Endometrial microvascular endothelial cells (primary cell): ENCODE data around the gene MEMO1. TPM values are rescaled to one million over a fixed set of nuclear protein-coding genes. Genes with fewer than 3 reads are reported as not detected.
"Not testable (repeated sequence)": the region's sequence is repeated elsewhere in the genome, so short reads cannot be mapped to it uniquely, and the experiment has no call there.

ENCODE experiments used
- in situ Hi-C: cut with HindIII; loops from 2 replicates; pipeline ENCODE4 v1.10.0; 2017; ENCODE audit warnings: low sequenced_read_pairs, low pct_unique_long_range_greater_than_20kb; ENCODE audit errors: inconsistent ontology term
- total RNA-seq: library from RNA; depleted of rRNA; stranded (reverse); fragments of >200 nt; gene quantifications from one replicate; pipeline ENCODE4 v1.2.3, GENCODE V29; 2015; ENCODE audit errors: inconsistent ontology term

MEMO1 gene
- total RNA-seq, 1 donor from 2014 or later = 77.0 TPM

DNA sequence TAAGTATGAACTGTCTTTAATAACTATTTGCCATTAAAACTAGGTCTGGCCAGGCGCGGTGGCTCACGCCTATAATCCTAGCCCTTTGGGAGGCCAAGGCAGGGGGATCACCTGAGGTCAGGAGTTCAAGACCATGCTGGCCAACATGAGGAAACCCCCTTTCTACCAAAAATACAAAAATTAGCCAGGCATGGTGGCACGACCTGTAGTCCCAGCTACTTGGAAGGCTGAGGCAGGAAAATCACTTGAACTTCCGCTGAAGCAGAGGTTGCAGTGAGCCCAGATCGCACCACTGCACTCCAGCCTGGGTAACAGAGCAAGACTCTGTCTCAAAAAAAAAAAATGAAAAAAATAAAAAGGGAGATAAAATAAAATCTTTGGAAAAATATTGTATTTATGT, 44.4 kb downstream of the MEMO1 start:
- in situ Hi-C loops = not testable (repeated sequence)

DNA sequence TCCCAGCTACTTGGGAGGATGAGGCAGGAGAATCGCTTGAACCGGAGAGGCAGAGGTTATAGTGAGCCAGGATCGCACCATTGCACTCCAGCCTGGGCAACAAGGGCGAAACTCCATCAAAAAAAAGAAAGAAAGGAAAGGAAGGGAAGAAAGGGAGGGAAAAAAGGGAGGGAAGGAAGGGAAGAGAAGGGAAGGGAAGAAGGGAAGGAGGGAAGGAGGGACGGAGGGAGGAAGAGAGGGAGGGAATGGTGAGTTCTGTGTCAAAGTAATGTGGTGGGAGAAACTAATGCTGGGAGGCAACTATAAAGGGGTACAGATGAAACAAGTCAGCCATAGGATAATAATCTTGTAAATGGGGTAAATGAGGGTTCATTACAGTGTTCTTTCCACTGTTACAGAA, 45.7 kb downstream of the MEMO1 start:
- in situ Hi-C loops = no loop called here

- in situ Hi-C loops = no loop called here
Measured at GRCh38 chr2:31962757-31963361, 47.9 kb downstream of the MEMO1 start.

DNA sequence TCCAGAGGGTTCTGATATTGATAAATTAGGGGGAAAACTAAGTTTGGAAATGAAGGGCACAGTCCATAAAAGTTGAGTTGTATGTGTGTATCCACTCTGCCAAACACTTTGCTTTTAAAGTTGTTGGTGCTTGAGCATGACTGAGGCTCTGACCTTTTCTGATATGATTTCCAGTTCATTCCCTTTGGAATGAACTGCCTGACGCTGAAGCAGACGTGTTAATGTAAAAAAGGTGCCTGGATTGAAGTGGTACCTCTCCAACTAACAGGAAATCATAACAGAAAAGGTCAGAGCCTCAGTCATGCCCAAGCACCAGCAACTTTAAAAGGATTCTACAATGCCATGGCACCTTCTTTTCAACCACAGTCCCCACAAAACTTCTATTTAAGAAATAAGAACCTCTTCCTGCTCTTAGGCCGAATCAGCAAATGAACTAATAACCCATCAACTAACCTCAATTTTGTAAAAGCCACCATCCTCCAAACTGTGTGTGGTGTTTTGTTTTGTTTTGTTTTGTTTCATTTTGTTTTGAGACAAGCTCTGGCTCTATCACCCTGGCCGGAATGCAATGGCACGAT, 52.6 kb downstream of the MEMO1 start:
- in situ Hi-C loops = no loop called here

GRCh38 chr2:31957354-31958139, 53.3 kb downstream of the MEMO1 start:
- in situ Hi-C loops = no loop called here

DNA sequence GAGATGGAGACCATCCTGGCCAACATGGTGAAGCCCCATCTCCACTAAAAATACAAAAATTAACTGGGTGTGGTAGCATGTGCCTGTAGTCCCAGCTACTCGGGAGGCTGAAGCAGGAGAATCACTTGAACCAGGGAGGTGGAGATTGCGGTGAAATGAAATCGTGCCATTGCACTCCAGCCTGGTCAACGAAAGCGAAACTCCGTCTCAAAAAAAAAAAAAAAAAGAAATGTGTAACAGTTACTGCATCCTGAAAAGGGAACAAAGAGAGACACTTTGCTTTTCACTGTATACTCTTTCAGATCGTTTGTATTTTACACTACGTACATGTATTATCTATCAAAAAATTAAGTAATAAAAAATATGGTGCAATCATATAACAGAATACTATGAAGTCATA, 53.9 kb downstream of the MEMO1 start:
- in situ Hi-C loops = not testable (repeated sequence)

- in situ Hi-C loops = no loop called here
Measured at GRCh38 chr2:31956312-31956711, 54.5 kb downstream of the MEMO1 start.

DNA sequence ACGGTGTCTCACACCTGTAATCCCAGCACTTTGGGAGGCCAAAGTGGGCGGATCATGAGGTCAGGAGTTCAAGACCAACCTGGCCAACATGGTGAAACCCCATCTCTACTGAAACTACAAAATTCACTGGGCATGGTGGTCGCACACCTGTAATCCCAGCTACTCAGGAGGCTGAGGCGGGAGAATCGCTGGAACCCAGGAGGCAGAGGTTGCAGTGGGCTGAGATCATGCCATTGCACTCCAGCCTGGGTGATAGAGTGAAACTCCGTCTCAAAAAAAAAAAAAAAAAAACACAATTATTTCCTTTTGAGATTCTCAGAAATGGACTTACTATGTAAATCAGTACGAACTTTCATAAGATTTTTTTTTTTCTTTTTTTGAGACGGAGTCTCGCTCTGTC, 57.7 kb downstream of the MEMO1 start:
- in situ Hi-C loops = not testable (repeated sequence)

- in situ Hi-C loops = no loop called here
Measured at GRCh38 chr2:31950946-31951562, 59.8 kb downstream of the MEMO1 start.

- in situ Hi-C loops = no loop called here
Measured at GRCh38 chr2:31947871-31948270, 62.9 kb downstream of the MEMO1 start.

DNA sequence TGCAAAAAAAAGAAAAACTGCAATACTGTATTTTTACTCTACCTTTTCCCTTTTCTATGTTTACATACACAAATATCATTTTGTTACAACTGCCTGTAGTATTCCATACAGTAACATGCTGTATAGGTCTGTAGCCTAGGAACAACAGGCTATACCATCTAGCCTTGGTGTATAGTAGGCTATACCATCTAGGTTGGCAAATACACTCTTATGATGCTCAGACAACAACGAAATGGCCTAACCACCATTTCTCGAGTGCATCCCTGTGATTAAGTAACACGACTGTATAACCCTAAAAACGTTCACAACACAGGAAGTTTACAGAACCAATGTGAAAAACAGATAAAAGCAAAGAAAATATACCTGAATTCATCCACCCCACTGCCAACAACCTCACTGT, 64.0 kb downstream of the MEMO1 start:
- in situ Hi-C loops = no loop called here

DNA sequence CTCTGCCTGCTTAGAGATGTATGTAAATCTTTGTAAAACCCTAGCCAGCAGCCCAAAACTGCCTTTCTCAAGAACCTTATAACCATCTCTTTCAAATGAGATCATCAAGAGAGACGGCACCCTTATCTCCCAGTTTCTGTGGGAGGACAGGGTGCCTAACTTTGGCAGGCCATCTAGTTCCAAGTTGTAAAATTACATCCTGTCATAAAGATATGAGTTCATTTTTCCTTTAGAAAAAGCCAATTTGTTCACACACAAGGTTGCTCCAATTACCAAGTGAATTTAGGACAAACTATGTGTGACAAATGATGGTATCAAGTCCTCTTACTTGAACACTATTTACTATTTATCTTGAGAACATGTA, 65.3 kb downstream of the MEMO1 start:
- in situ Hi-C loops = no loop called here

- in situ Hi-C loops = no loop called here
Measured at GRCh38 chr2:31944828-31945571, 65.8 kb downstream of the MEMO1 start.

DNA sequence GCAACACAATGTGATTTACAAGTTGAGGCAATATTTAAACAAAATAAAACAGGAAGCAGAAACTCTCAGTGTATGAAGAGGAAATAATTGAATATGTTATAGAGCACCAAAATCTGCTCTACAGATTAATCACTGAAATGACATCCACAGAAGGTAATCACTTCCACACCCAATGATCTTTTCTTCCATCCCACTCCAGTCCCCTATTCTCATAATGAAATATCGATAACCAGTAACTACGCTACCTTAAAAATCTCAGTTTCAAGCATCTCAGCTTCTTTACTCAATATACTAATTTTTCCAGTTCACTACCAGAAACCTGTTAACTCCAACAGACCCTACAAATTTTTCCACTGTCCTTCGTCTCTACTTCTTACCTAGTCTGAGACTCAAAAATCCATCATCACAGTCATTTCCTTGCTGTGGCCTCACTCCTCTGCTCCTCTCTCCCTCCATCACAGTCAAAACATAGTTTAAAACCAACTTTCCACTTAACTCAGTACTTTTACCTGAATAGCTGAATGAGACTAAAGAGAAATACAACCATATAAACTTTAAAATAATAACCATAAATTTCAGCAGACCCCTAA, 67.1 kb downstream of the MEMO1 start:
- in situ Hi-C loops = no loop called here

DNA sequence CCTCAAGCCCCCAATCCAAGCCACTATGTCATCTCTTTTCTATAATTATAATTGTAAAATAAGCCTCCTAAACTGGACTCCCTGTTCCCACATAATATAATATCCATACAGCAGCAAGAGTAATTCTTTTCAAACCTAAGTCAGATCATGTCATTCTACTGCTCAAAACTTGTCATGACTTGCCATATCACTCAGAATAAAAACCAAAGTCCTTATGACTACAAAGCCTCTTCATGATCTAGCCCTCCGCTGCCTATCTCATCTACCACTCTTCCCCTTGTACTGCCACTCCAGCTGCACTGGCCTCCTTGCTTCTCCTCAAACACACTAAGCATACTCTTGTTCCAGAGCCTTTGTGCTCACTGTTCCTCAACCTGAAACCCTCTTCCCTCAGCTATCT, 69.9 kb downstream of the MEMO1 start:
- in situ Hi-C loops = no loop called here

DNA sequence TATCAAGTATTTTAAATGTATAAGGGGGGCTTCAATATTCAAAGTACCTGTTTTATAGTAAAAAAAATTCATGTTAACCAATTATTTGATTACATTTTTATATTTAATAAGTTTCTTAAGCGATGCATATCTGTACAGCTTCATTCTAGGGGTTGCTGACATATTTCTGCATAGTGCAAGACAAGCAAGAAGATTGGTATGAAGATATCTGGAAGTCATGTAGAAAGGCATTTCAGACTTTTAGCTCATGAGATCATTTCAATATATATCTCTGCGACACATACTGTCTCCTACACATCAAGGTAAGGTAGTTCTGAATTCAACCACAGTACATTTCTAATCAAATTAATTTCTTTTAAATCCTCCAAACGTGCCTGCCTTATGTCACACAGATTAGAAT, 73.1 kb downstream of the MEMO1 start:
- in situ Hi-C loops = no loop called here

- in situ Hi-C loops = no loop called here
Measured at GRCh38 chr2:31935370-31935769, 75.4 kb downstream of the MEMO1 start.

DNA sequence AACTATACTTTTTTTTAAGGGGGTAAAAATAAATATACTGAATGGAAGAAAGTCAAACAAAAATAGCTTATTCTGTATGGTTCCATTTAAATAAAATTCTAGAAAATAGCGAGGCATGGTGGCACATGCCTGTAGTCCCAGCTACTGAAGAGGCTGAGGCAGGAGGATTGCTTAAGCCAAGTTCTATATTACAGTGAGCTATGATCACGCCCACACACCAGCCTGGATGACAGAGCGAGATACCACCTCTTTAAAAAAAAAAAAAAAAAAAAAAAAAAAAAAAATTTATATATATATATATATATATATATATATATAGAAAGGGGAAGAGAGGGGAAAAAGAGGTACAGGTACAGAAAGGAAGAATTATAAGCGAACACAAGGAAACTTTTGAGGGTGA, 77.7 kb downstream of the MEMO1 start:
- in situ Hi-C loops = no loop called here

DNA sequence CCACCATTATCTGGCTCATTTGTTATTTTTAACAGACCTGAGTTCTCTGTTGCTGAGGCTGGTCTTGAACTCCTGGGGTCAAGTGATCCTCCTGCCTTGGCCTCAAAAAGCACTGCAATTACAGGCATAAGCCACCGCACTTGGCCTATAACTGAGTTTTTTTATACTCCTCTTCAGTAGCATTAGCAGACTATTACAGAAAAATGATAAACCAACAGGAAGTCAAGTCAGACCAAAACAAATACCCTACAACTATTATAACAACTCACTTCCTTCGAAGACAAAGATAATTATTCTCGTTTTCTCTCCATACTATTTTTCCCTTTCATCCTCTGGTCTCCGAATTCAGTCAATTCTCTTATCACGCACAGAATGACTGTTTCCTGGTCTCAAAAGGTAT, 78.2 kb downstream of the MEMO1 start:
- in situ Hi-C loops = no loop called here
